ENCODE data around the gene HMCN1. TPM values are rescaled to one million over a fixed set of nuclear protein-coding genes. Genes with fewer than 3 reads are reported as not detected.

HMCN1 gene
- total and polyA plus RNA-seq, 12 donors, result 0.56 to 5.8 (median 2.7) TPM

DNA sequence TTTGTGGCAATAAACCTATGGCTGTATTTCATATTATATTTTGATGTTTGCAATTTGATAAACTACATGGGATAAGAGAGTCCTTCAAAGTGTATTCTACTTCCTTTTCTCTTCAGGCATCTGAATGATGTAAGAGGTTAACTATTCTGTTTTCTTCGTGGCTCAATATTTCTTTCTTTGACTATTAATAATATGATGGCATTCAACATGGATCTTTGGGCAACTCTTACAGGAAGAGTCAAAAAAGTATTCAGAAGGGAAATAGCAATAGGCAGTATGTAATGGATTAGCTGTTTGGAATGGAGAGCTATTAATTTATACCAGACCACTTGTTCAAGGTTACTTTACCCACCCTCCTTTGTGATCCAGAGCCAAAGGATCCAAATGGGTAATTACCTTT lies 74.4 kb downstream of the HMCN1 start:
- TF ChIP-seq, protein P1, sequence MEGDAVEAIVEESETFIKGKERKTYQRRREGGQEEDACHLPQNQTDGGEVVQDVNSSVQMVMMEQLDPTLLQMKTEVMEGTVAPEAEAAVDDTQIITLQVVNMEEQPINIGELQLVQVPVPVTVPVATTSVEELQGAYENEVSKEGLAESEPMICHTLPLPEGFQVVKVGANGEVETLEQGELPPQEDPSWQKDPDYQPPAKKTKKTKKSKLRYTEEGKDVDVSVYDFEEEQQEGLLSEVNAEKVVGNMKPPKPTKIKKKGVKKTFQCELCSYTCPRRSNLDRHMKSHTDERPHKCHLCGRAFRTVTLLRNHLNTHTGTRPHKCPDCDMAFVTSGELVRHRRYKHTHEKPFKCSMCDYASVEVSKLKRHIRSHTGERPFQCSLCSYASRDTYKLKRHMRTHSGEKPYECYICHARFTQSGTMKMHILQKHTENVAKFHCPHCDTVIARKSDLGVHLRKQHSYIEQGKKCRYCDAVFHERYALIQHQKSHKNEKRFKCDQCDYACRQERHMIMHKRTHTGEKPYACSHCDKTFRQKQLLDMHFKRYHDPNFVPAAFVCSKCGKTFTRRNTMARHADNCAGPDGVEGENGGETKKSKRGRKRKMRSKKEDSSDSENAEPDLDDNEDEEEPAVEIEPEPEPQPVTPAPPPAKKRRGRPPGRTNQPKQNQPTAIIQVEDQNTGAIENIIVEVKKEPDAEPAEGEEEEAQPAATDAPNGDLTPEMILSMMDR (IDR thresholded peaks at IDR 0.05), result no peak
- TF ChIP-seq POLR2A (IDR thresholded peaks at IDR 0.05), result no peak
- no peaks in the 10 kb centered on the region for H3K4me1 ChIP-seq (replicated peaks in 1 of 2)
- no peak overlapping the region for H3K4me3 ChIP-seq
- no peaks in the 10 kb centered on the region for H3K36me3 ChIP-seq (replicated peaks in 1 of 2)
- intact Hi-C loops (cut with DNase I), result no loop called here
- 17 to 28% (median 22%) methylated on average over 1 of the region's 1 CpG for WGBS, 4 donors
- no peak overlapping the region for H3K27ac ChIP-seq
- no peak for DNase-seq
- no peaks in the 10 kb centered on the region for H3K9me3 ChIP-seq (replicated peaks in 1 of 3)
- H3K27me3 ChIP-seq, result no peaks in the 10 kb centered on the region

GRCh38 chr1:185811073-185811709 lies 77.0 kb downstream of the HMCN1 start:
- H3K27ac ChIP-seq, result no peak overlapping the region
- no peaks in the 10 kb centered on the region for H3K27me3 ChIP-seq
- intact Hi-C loops (cut with DNase I), result loop anchor here in 1 of 2 donors (5.0 kb wide), 1 partner anchor 401 kb away; no protein-coding TSS in a partner anchor
- 70 to 87% (median 78%) methylated on average over 3 of the region's 3 CpGs for WGBS, 4 donors
- H3K9me3 ChIP-seq (replicated peaks in 1 of 3), result no peaks in the 10 kb centered on the region
- H3K4me1 ChIP-seq (replicated peaks in 1 of 2), result no peaks in the 10 kb centered on the region
- TF ChIP-seq, protein P1 (IDR thresholded peaks at IDR 0.05), result no peak
- no peak for TF ChIP-seq POLR2A (IDR thresholded peaks at IDR 0.05)
- H3K36me3 ChIP-seq (replicated peaks in 1 of 2), result no peaks in the 10 kb centered on the region
- H3K4me3 ChIP-seq, result no peak overlapping the region
- DNase-seq, result no peak

DNA sequence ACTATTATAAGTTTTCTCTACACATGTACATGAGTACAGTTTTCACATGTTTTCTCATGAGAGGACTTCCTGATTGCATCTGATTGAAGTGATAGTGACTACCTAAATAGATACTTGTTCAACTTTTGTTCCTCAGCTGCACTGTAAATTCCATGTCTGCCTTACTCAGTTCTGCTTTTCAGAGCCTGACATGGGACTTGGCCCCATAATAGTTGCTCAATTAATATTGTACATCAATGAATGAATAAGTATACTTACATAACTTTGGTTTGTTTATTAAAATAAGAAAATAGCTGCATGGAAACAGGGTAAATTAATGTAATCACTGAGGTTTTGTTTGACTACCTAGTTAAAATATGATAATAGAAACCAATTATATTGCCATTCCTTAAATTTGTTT lies 78.7 kb downstream of the HMCN1 start:
- Histone ChIP-seq H3K27me3 (no peaks in the 10 kb centered on the region), H3K9me3 (replicated peaks in 1 of 3) (no peaks in the 10 kb centered on the region), H3K4me3 (no peak overlapping the region), H3K27ac (no peak overlapping the region), H3K4me1 (replicated peaks in 1 of 2) (no peaks in the 10 kb centered on the region), H3K36me3 (replicated peaks in 1 of 2) (no peaks in the 10 kb centered on the region)
- intact Hi-C loops (cut with DNase I), result loop anchor here in 1 of 2 donors (5.0 kb wide), 1 partner anchor 399 kb away; no protein-coding TSS in a partner anchor
- no peak for TF ChIP-seq POLR2A (IDR thresholded peaks at IDR 0.05)
- TF ChIP-seq, protein P1 (IDR thresholded peaks at IDR 0.05), result no peak
- no peak for DNase-seq

DNA sequence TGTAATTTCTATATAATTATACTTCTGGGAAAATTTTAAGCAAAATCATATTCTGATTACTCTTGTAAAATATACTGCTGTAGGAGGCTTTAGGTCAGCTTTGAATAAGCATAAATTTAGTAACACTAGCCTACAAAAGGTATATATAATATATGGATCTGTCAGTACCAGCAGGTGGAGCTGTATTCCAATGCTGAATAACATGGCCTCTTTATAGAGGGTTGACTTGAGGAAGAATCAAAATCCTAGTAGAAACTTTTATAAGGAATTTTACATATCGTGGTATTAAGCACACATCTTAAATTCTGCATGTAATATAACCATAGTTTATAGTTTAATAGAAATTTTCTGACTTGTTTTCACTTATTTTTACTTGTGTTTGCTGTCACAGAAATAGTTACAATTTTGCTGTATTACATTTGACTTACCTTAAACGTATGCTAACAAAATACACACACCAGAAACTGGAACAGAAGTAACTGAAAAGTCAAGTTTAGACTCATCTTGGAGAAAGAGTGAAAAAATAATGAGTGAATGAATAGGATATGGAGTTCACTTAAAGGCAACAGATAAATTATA lies 79.3 kb downstream of the HMCN1 start:
- no peaks in the 10 kb centered on the region for H3K36me3 ChIP-seq (replicated peaks in 1 of 2)
- H3K27ac ChIP-seq, result no peak overlapping the region
- no peak for TF ChIP-seq POLR2A (IDR thresholded peaks at IDR 0.05)
- TF ChIP-seq, protein P1 (IDR thresholded peaks at IDR 0.05), result peak; percentile 42 to 62 (median 54)
- 67 to 77% (median 73%) methylated on average over 2 of the region's 2 CpGs for WGBS, 4 donors
- H3K9me3 ChIP-seq (replicated peaks in 1 of 3), result no peaks in the 10 kb centered on the region
- intact Hi-C loops (cut with DNase I), result loop anchor here in 1 of 2 donors (5.0 kb wide), 1 partner anchor 399 kb away; no protein-coding TSS in a partner anchor
- no peaks in the 10 kb centered on the region for H3K27me3 ChIP-seq
- H3K4me1 ChIP-seq (replicated peaks in 1 of 2), result no peaks in the 10 kb centered on the region
- H3K4me3 ChIP-seq, result no peak overlapping the region
- peak in 1 of 7 donors; percentile 40 for DNase-seq

Data from adrenal gland (tissue), 12 donors.